Endothelial cell (in vitro differentiated cells): ENCODE measurements around the gene NXPH3. TPM values are rescaled to one million over a fixed set of nuclear protein-coding genes. Genes with fewer than 3 reads are reported as not detected.

Source experiments
- DNase-seq: peaks from one replicate; pipeline ENCODE4 v3.0.0; 2021; ENCODE audit warnings: low spot score
- H3K27ac Mint-ChIP-seq: one replicate; pipeline ENCODE4 v1.8.0; 2021; ENCODE audit warnings: mixed read lengths, inconsistent platforms; ENCODE audit not compliant: unreplicated experiment
- H3K27me3 Mint-ChIP-seq: one replicate; pipeline ENCODE4 v1.8.0; 2021; ENCODE audit warnings: mild to moderate bottlenecking, moderate library complexity, mixed read lengths, inconsistent platforms; ENCODE audit not compliant: unreplicated experiment
- H3K36me3 Mint-ChIP-seq: one replicate; pipeline ENCODE4 v1.8.0; 2021; ENCODE audit warnings: mild to moderate bottlenecking, low read depth, mixed read lengths, inconsistent platforms; ENCODE audit not compliant: unreplicated experiment
- H3K4me1 Mint-ChIP-seq: one replicate; pipeline ENCODE4 v1.8.0; 2021; ENCODE audit warnings: mild to moderate bottlenecking, mixed read lengths, inconsistent platforms; ENCODE audit not compliant: unreplicated experiment
- H3K4me3 Mint-ChIP-seq: one replicate; pipeline ENCODE4 v1.8.0; 2021; ENCODE audit warnings: mild to moderate bottlenecking, mixed read lengths, inconsistent platforms; ENCODE audit not compliant: unreplicated experiment
- H3K9me3 Mint-ChIP-seq: one replicate; pipeline ENCODE4 v1.8.0; 2021; ENCODE audit warnings: mixed read lengths, inconsistent platforms; ENCODE audit not compliant: unreplicated experiment
- total RNA-seq: library from RNA; stranded (reverse); fragmentation: NEBNext Ultra II Directional; extraction: Animal tissue kit (Norgen Biotek cat#: 25700); gene quantifications from one replicate; pipeline ENCODE4 v1.2.1, GENCODE V29; 2021; ENCODE audit not compliant: unreplicated experiment
- TF ChIP-seq, protein P1 (sequence below): fragments of 200-600 bp; sonication (generic); IDR thresholded peaks from one replicate; pipeline ENCODE4 v1.5.0; 2021; ENCODE audit warnings: antibody characterized with exemption; ENCODE audit not compliant: unreplicated experiment

Gene NXPH3
- total RNA-seq, 1 donor from 2014 or later = 6.6 TPM

DNA sequence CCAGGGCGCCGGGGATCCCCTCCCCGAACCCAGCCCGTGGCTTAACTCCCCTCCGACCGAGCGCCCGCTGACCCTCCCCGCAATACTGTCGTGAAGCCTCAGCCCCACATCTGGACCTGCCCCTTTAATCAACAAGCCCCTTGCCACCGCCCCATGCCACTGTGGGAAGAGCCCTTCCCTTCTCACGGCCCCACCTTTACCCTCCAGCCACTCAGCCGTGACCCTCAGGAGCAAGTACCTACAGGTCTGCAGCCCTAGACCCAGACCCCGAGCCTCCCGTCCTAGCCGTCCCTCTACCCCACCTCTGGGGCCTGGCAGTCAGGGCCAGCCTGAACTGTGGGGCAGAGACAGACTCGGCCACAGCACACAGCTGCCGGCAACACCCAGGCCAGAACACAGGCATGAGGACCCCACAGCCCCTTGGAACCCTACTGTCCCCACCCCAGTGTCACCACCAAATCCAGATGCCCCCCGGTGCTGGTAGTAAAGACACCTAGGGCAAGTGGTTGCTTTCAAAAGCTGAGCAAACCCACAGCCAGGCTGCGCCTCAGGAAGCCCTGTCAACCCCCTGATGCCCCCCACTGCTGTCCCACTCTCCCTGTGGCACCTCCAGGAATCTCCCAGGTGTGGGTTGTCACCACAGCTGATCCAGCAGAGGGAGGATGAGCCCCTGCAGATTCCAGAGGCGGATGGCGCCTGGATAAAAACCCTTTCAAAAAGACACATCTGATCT lies 1.4 kb downstream of the NXPH3 start:
- DNase-seq = no peak
- Mint-ChIP-seq H3K27ac (no peak overlapping the region), H3K36me3 (no peaks in the 10 kb centered on the region), H3K27me3 (peaks cover 20% of the 10 kb centered on the region), H3K4me3 (peak overlapping the region; percentile 93), H3K4me1 (peaks cover 16% of the 10 kb centered on the region), H3K9me3 (no peaks in the 10 kb centered on the region)
- TF ChIP-seq, protein P1, sequence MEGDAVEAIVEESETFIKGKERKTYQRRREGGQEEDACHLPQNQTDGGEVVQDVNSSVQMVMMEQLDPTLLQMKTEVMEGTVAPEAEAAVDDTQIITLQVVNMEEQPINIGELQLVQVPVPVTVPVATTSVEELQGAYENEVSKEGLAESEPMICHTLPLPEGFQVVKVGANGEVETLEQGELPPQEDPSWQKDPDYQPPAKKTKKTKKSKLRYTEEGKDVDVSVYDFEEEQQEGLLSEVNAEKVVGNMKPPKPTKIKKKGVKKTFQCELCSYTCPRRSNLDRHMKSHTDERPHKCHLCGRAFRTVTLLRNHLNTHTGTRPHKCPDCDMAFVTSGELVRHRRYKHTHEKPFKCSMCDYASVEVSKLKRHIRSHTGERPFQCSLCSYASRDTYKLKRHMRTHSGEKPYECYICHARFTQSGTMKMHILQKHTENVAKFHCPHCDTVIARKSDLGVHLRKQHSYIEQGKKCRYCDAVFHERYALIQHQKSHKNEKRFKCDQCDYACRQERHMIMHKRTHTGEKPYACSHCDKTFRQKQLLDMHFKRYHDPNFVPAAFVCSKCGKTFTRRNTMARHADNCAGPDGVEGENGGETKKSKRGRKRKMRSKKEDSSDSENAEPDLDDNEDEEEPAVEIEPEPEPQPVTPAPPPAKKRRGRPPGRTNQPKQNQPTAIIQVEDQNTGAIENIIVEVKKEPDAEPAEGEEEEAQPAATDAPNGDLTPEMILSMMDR = no peak

DNA sequence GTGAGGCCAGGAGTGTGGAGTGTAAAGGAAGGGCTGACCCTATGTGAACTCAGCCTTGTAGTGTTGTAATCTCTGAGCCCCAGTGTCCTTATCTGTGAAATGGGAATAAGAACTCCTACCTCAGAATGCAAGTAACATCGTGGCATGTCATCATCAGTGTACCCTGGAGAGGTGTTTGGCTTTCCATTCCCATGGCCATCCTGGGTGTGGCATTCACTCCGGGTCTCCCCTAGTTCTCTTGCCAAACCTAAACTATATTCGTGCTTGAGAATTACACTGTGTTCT lies 1.9 kb downstream of the NXPH3 start:
- H3K4me3 Mint-ChIP-seq = peak overlapping the region; percentile 93
- DNase-seq = no peak
- TF ChIP-seq, protein P1 = no peak
- peaks cover 21% of the 10 kb centered on the region for H3K27me3 Mint-ChIP-seq
- no peaks in the 10 kb centered on the region for H3K36me3 Mint-ChIP-seq
- peak overlapping the region; percentile 30 for H3K27ac Mint-ChIP-seq
- peaks cover 16% of the 10 kb centered on the region for H3K4me1 Mint-ChIP-seq
- H3K9me3 Mint-ChIP-seq = no peaks in the 10 kb centered on the region

DNA sequence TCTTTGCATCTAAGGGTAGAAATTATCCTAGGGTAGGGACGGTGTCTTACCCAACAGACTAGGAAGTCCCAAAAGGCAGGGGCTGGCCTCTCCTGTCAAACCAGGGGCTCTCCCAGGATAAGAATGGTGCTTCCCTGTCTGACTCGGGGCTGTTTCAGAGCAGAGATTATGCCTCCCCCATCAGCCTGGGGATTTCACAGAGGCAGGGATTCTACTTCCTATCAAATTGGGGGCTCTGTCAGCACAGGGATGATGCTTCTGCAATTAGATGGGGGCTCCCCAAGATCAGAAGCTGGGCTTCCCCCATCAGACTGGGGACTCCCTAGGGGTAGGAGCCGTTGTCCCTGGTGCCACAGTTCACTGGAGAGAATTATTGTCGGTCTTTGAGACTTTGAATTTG lies 2.3 kb downstream of the NXPH3 start:
- Mint-ChIP-seq H3K4me3 (peak overlapping the region; percentile 93), H3K4me1 (peaks cover 16% of the 10 kb centered on the region), H3K27ac (peak overlapping the region; percentile 30), H3K36me3 (no peaks in the 10 kb centered on the region), H3K9me3 (no peaks in the 10 kb centered on the region), H3K27me3 (peaks cover 22% of the 10 kb centered on the region)
- no peak for DNase-seq
- TF ChIP-seq, protein P1 = no peak

DNA sequence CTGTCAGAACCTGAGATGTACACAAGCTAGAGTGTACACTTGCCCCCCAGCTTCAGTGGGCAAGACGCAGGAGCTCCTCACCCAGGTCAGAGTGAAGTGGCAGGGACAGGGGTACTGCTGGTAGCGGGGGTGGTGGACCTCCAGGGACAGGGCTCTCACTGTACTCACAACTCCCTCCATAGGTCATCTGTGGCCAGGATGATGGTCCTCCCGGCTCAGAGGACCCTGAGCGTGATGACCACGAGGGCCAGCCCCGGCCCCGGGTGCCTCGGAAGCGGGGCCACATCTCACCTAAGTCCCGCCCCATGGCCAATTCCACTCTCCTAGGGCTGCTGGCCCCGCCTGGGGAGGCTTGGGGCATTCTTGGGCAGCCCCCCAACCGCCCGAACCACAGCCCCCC lies 2.7 kb downstream of the NXPH3 start:
- no peaks in the 10 kb centered on the region for H3K36me3 Mint-ChIP-seq
- H3K9me3 Mint-ChIP-seq = no peaks in the 10 kb centered on the region
- peaks cover 21% of the 10 kb centered on the region for H3K27me3 Mint-ChIP-seq
- H3K27ac Mint-ChIP-seq = no peak overlapping the region
- TF ChIP-seq, protein P1 = no peak
- H3K4me3 Mint-ChIP-seq = no peak overlapping the region
- H3K4me1 Mint-ChIP-seq = peaks cover 11% of the 10 kb centered on the region
- no peak for DNase-seq

DNA sequence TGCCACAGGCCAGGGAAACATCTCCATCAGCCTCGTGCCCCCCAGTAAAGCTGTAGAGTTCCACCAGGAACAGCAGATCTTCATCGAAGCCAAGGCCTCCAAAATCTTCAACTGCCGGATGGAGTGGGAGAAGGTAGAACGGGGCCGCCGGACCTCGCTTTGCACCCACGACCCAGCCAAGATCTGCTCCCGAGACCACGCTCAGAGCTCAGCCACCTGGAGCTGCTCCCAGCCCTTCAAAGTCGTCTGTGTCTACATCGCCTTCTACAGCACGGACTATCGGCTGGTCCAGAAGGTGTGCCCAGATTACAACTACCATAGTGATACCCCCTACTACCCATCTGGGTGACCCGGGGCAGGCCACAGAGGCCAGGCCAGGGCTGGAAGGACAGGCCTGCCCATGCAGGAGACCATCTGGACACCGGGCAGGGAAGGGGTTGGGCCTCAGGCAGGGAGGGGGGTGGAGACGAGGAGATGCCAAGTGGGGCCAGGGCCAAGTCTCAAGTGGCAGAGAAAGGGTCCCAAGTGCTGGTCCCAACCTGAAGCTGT lies 3.4 kb downstream of the NXPH3 start:
- DNase-seq = no peak
- Mint-ChIP-seq H3K27me3 (peaks cover 21% of the 10 kb centered on the region), H3K27ac (no peak overlapping the region), H3K9me3 (no peaks in the 10 kb centered on the region), H3K4me3 (no peak overlapping the region), H3K4me1 (peaks cover 6% of the 10 kb centered on the region), H3K36me3 (no peaks in the 10 kb centered on the region)
- TF ChIP-seq, protein P1 = no peak
